Fibroblast of lung (primary cell): ENCODE data around the gene UBE2Z. TPM values are rescaled to one million over a fixed set of nuclear protein-coding genes. Genes with fewer than 3 reads are reported as not detected.

ENCODE experiments used
- DNase-seq, 2 donors: peaks; one replicate each; pipeline versions ENCODE4 v3.0.0 to v3.0.0-alpha.2; 2010; ENCODE audit warnings: low read depth in 2 of 2
- H2AFZ ChIP-seq: 2 replicates; pipeline ENCODE4 v1.5.1; 2012; ENCODE audit warnings: low read length, control low read depth, inconsistent platforms
- H3K27ac ChIP-seq: 2 replicates; pipeline ENCODE4 v1.5.1; 2011; ENCODE audit warnings: low read length, control low read depth; ENCODE audit not compliant: insufficient read depth
- H3K27me3 ChIP-seq: 2 replicates; pipeline ENCODE4 v1.5.1; 2011; ENCODE audit warnings: mild to moderate bottlenecking, low read length; ENCODE audit not compliant: control insufficient read depth, insufficient read depth
- H3K36me3 ChIP-seq: 2 replicates; pipeline ENCODE4 v1.5.1; 2011; ENCODE audit warnings: low read length; ENCODE audit not compliant: control insufficient read depth, insufficient read depth
- H3K4me1 ChIP-seq: 2 replicates; pipeline ENCODE4 v1.5.1; 2011; ENCODE audit warnings: low read length; ENCODE audit not compliant: control insufficient read depth, insufficient read depth; ENCODE audit errors: extremely low read depth
- H3K4me2 ChIP-seq: 2 replicates; pipeline ENCODE4 v1.5.1; 2011; ENCODE audit warnings: low read length, control low read depth; ENCODE audit not compliant: insufficient read depth; ENCODE audit errors: extremely low read depth
- H3K4me3 ChIP-seq, 4 experiments: fragments of 200-600 bp in 1 of 4; sonication (generic) in 1 of 4; replicated peaks in 1 of 4; 2 replicates each; pipeline ENCODE4 v1.5.1; 2011 to 2016; ENCODE audit warnings: low read length in 4 of 4, low read depth in 3 of 4, mild to moderate bottlenecking in 3 of 4, control low read depth in 2 of 4, inconsistent platforms in 1 of 4, mixed read lengths in 1 of 4; ENCODE audit not compliant: insufficient read depth in 1 of 4; ENCODE audit errors: control extremely low read depth in 1 of 4
- H3K79me2 ChIP-seq: 2 replicates; pipeline ENCODE4 v1.5.1; 2012; ENCODE audit warnings: mild to moderate bottlenecking, low read length, inconsistent platforms; ENCODE audit not compliant: control insufficient read depth, insufficient read depth
- H3K9ac ChIP-seq: 2 replicates; pipeline ENCODE4 v1.5.1; 2011; ENCODE audit warnings: mild to moderate bottlenecking, low read length, control low read depth; ENCODE audit not compliant: insufficient read depth
- H3K9me3 ChIP-seq: 2 replicates; pipeline ENCODE4 v1.5.1; 2012; ENCODE audit warnings: low read depth, low read length; ENCODE audit not compliant: control insufficient read depth, insufficient read depth
- H4K20me1 ChIP-seq: 2 replicates; pipeline ENCODE4 v1.5.1; 2011; ENCODE audit warnings: low read length; ENCODE audit not compliant: control insufficient read depth, insufficient read depth; ENCODE audit errors: extremely low read depth
- EZH2 ChIP-seq: IDR thresholded peaks from 2 replicates; pipeline ENCODE4 v1.5.1; 2012; ENCODE audit warnings: low read length, control low read depth, mild to moderate bottlenecking; ENCODE audit errors: missing control alignments
- polyA plus RNA-seq, 2 donors: library from polyadenylated mRNA; depleted of rRNA in 1 of 2; stranded (reverse) in 1 of 2; unstranded in 1 of 2; fragments of >200 nt; gene quantifications; 2 replicates each; pipeline ENCODE4 v1.2.1, GENCODE V29; 2011 to 2012; ENCODE audit warnings: missing spikeins in 1 of 2
- total RNA-seq: library from RNA; depleted of rRNA; stranded (reverse); fragments of >200 nt; gene quantifications from 2 replicates; pipeline ENCODE4 v1.2.1, GENCODE V29; 2014
- TF ChIP-seq, protein P1 (sequence below), 2 donors: IDR thresholded peaks in 1 of 2; conservative IDR thresholded peaks in 1 of 2; 1 replicate in 1 of 2; 2 replicates in 1 of 2; pipeline ENCODE4 v1.5.1; 2011 to 2012; ENCODE audit warnings: low read length in 2 of 2, control low read depth in 1 of 2, inconsistent platforms in 1 of 2, low read depth in 1 of 2, mild to moderate bottlenecking in 1 of 2

Gene UBE2Z
- total and polyA plus RNA-seq, 2 donors (not counting 1 experiment from before 2014, with no cell fraction given) = 55.2 to 141 TPM

GRCh38 chr17:48873696-48874443 lies 34.3 kb upstream of the UBE2Z start:
- Histone ChIP-seq H3K79me2 (no peaks in the 10 kb centered on the region), H2AFZ (no peak overlapping the region), H3K27me3 (no peaks in the 10 kb centered on the region), H3K4me1 (no peaks in the 10 kb centered on the region), H4K20me1 (no peaks in the 10 kb centered on the region), H3K9me3 (no peaks in the 10 kb centered on the region), H3K36me3 (no peaks in the 10 kb centered on the region), H3K4me3 (no peak overlapping the region), H3K27ac (no peak overlapping the region), H3K9ac (no peak overlapping the region), H3K4me2 (no peak overlapping the region)
- TF ChIP-seq EZH2 = no peak
- TF ChIP-seq, protein P1, sequence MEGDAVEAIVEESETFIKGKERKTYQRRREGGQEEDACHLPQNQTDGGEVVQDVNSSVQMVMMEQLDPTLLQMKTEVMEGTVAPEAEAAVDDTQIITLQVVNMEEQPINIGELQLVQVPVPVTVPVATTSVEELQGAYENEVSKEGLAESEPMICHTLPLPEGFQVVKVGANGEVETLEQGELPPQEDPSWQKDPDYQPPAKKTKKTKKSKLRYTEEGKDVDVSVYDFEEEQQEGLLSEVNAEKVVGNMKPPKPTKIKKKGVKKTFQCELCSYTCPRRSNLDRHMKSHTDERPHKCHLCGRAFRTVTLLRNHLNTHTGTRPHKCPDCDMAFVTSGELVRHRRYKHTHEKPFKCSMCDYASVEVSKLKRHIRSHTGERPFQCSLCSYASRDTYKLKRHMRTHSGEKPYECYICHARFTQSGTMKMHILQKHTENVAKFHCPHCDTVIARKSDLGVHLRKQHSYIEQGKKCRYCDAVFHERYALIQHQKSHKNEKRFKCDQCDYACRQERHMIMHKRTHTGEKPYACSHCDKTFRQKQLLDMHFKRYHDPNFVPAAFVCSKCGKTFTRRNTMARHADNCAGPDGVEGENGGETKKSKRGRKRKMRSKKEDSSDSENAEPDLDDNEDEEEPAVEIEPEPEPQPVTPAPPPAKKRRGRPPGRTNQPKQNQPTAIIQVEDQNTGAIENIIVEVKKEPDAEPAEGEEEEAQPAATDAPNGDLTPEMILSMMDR (conservative IDR thresholded peaks at IDR 0.05 in 1 of 2, IDR thresholded peaks at IDR 0.05 in 1 of 2; ENCODE audit: low read depth in 1 of 2, low read length in 2 of 2) = no peak
- DNase-seq = no peak

DNA sequence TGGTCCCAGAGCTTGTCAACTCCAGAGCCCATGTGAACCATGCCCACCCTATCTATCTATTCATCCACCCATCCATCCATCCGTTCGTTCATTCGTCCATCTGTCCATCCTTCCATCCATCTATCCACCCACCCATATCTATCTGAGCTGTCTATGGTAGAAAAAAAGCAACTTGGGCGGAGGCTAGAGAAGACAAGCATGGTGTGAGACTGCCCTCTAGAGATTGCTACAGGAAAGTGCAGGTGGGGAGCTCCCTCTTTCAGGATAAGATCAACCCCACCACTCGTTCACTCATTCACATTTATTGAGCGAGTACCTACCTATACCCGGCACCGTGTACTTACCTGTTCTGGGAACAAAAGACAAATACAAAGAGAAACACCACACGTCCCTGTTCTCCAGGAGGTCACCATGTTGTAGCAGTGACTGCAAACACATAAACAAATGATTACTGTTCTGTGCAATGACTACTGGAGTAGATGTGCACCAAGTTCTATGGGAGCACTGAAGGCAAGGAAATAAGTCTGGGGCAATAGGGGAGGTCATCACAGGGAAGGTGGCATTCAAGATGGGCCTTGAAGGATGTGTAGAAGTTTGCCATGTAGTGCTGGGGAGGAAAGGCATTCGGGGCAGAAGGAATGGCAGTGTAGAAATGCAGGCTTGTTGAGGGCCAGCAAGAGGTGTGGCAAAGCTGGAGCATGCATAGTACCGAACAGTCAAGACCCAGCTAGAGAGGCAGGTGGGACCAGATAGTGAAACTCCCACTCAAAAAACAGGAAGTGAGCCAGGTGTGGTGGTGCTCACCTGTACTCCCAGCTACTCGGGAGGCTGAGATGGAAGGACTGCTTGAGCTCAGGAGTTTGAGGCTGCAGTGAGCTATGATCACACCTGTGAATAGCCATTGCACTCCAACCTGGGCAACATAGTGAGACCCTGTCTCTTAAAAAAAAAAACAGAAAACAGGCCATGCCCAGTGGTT lies 29.0 kb upstream of the UBE2Z start:
- Histone ChIP-seq H3K4me3 (no peak overlapping the region), H3K4me1 (no peaks in the 10 kb centered on the region), H3K79me2 (no peaks in the 10 kb centered on the region), H3K27me3 (no peaks in the 10 kb centered on the region), H3K36me3 (no peaks in the 10 kb centered on the region), H4K20me1 (no peaks in the 10 kb centered on the region), H3K9ac (no peak overlapping the region), H3K4me2 (no peak overlapping the region), H3K27ac (no peak overlapping the region), H3K9me3 (no peaks in the 10 kb centered on the region), H2AFZ (no peak overlapping the region)
- TF ChIP-seq, protein P1 (conservative IDR thresholded peaks at IDR 0.05 in 1 of 2, IDR thresholded peaks at IDR 0.05 in 1 of 2; ENCODE audit: low read depth in 1 of 2, low read length in 2 of 2) = peak; percentile 96 to 99
- TF ChIP-seq EZH2 = no peak
- peak; percentile 41 to 75 for DNase-seq

GRCh38 chr17:48882272-48882671 lies 25.9 kb upstream of the UBE2Z start:
- Histone ChIP-seq H3K9ac (no peak overlapping the region), H3K9me3 (no peaks in the 10 kb centered on the region), H3K4me1 (no peaks in the 10 kb centered on the region), H3K4me3 (no peak overlapping the region), H3K27ac (no peak overlapping the region), H3K27me3 (no peaks in the 10 kb centered on the region), H3K79me2 (no peaks in the 10 kb centered on the region), H2AFZ (no peak overlapping the region), H3K36me3 (no peaks in the 10 kb centered on the region), H3K4me2 (no peak overlapping the region), H4K20me1 (no peaks in the 10 kb centered on the region)
- no peak for DNase-seq
- TF ChIP-seq EZH2 = no peak
- TF ChIP-seq, protein P1 (conservative IDR thresholded peaks at IDR 0.05 in 1 of 2, IDR thresholded peaks at IDR 0.05 in 1 of 2; ENCODE audit: low read depth in 1 of 2, low read length in 2 of 2) = no peak
